Measurements from ENCODE around the gene KMT5B. TPM values are rescaled to one million over a fixed set of nuclear protein-coding genes. Genes with fewer than 3 reads are reported as not detected.

Gene KMT5B
- polyA plus RNA-seq, 3 donors: 12.2 to 22.0 (median 19.5) TPM

DNA sequence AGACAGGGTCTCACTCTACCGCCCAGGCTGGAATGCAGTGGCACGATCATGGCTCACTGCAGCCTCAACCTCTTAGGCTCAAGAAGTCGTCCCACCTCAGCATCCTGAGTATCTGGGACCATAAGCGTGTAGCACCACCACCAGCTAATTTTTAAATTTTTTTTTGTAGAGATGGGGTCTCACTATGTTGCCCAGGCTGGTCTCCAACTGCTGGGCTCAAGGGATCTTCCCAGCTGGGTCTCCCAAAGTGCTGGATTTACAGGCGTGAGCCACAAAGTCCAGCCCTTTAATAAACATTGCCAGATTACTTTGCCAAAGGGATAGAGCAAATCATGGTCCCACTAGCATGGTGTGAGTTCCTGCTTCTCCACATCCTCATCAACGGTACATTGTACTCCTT, 45.6 kb downstream of the KMT5B start:
- H2AFZ ChIP-seq (ENCODE audit: insufficient read depth, low read depth, low read length, poor library complexity, severe bottlenecking): no peak overlapping the region
- intact Hi-C loops (cut with micrococcal nuclease): no loop called here
- no peaks in the 10 kb centered on the region for H3K27me3 Mint-ChIP-seq (ENCODE audit: low read depth in 3 of 3)
- 100% methylated on average over 3 of the region's 6 CpGs for WGBS (ENCODE audit: insufficient coverage)
- no peak overlapping the region for H3K4me3 ChIP-seq (replicated peaks in 1 of 3; ENCODE audit: low read depth in 2 of 3, low read length in 3 of 3)
- H3K27ac ChIP-seq (ENCODE audit: low read depth in 1 of 2, low read length in 2 of 2): no peak overlapping the region
- no peaks in the 10 kb centered on the region for H3K9me3 ChIP-seq (replicated peaks in 1 of 2; ENCODE audit: control insufficient read depth in 1 of 2, insufficient read depth in 1 of 2, low read length in 2 of 2)
- no peaks in the 10 kb centered on the region for H3K79me2 ChIP-seq (ENCODE audit: insufficient read depth, low read length)
- DNase-seq: no peak
- H3K36me3 Mint-ChIP-seq: peaks cover 62 to 84% of the 10 kb centered on the region in 2 donors
- no peak overlapping the region for H3K4me2 ChIP-seq (replicated peaks; ENCODE audit: extremely low read depth, low read length, poor library complexity, severe bottlenecking)
- no peak overlapping the region for H3K9ac ChIP-seq (ENCODE audit: insufficient read depth, low read length, poor library complexity, severe bottlenecking)
- no peaks in the 10 kb centered on the region for H3K9me3 Mint-ChIP-seq
- no peaks in the 10 kb centered on the region for H3K4me1 ChIP-seq (ENCODE audit: control insufficient read depth in 1 of 2, insufficient read depth in 2 of 2, low read length in 2 of 2)
- no peaks in the 10 kb centered on the region for H3K27me3 ChIP-seq (ENCODE audit: control insufficient read depth in 2 of 2, insufficient read depth in 2 of 2, low read length in 2 of 2)
- H3K4me1 Mint-ChIP-seq: no peaks in the 10 kb centered on the region
- H3K36me3 ChIP-seq (replicated peaks in 1 of 2; ENCODE audit: control insufficient read depth in 1 of 2, insufficient read depth in 2 of 2, low read length in 2 of 2): peaks cover 76 to 99% of the 10 kb centered on the region in 2 donors
- H3K4me3 Mint-ChIP-seq: no peak overlapping the region
- H4K20me1 ChIP-seq (ENCODE audit: insufficient read depth, low read length): no peaks in the 10 kb centered on the region
- TF ChIP-seq CTCF (IDR thresholded peaks at IDR 0.05): no peak
- H3K27ac Mint-ChIP-seq: no peak overlapping the region

DNA sequence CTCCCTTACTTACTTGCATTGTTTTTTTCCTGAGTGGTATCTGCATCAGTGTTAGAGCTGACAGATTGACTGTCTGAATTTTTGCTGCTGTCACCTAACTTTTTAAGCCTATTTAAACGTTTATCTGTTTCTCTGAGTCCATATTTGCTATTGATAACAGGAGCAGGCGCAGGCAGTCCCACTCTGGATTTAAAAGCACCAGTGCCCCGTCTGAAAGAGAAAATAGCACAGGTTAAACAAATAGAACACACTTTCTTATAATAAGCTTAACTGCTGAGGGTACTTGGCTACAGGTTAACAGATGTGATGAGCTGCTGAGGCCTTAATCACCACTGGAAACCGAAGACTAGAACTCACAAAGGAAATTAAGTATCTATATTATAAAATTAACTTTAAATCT, 46.1 kb downstream of the KMT5B start:
- Histone ChIP-seq H3K27me3 (ENCODE audit: control insufficient read depth in 2 of 2, insufficient read depth in 2 of 2, low read length in 2 of 2) (no peaks in the 10 kb centered on the region), H2AFZ (ENCODE audit: insufficient read depth, low read depth, low read length, poor library complexity, severe bottlenecking) (no peak overlapping the region), H4K20me1 (ENCODE audit: insufficient read depth, low read length) (no peaks in the 10 kb centered on the region), H3K4me2 (replicated peaks; ENCODE audit: extremely low read depth, low read length, poor library complexity, severe bottlenecking) (no peak overlapping the region), H3K9ac (ENCODE audit: insufficient read depth, low read length, poor library complexity, severe bottlenecking) (no peak overlapping the region), H3K79me2 (ENCODE audit: insufficient read depth, low read length) (no peaks in the 10 kb centered on the region), H3K27ac (ENCODE audit: low read depth in 1 of 2, low read length in 2 of 2) (no peak overlapping the region), H3K9me3 (replicated peaks in 1 of 2; ENCODE audit: control insufficient read depth in 1 of 2, insufficient read depth in 1 of 2, low read length in 2 of 2) (no peaks in the 10 kb centered on the region), H3K36me3 (replicated peaks in 1 of 2; ENCODE audit: control insufficient read depth in 1 of 2, insufficient read depth in 2 of 2, low read length in 2 of 2) (peaks cover 73 to 99% of the 10 kb centered on the region in 2 donors), H3K4me3 (replicated peaks in 1 of 3; ENCODE audit: low read depth in 2 of 3, low read length in 3 of 3) (no peak overlapping the region), H3K4me1 (ENCODE audit: control insufficient read depth in 1 of 2, insufficient read depth in 2 of 2, low read length in 2 of 2) (no peaks in the 10 kb centered on the region)
- Mint-ChIP-seq H3K9me3 (no peaks in the 10 kb centered on the region), H3K36me3 (peaks cover 66 to 82% of the 10 kb centered on the region in 2 donors), H3K27ac (no peak overlapping the region), H3K4me3 (no peak overlapping the region), H3K4me1 (no peaks in the 10 kb centered on the region), H3K27me3 (ENCODE audit: low read depth in 3 of 3) (no peaks in the 10 kb centered on the region)
- 95% methylated on average over 3 of the region's 4 CpGs for WGBS (ENCODE audit: insufficient coverage)
- no peak for TF ChIP-seq CTCF (IDR thresholded peaks at IDR 0.05)
- DNase-seq: no peak
- intact Hi-C loops (cut with micrococcal nuclease): no loop called here
